ENCODE results near the gene NGF. TPM values are rescaled to one million over a fixed set of nuclear protein-coding genes. Genes with fewer than 3 reads are reported as not detected.

NGF gene
- total RNA-seq, 1 donor from 2014 or later, result under 0.01 TPM

GRCh38 chr1:115336741-115337140 is 1.3 kb downstream of the NGF start:
- no peak for DNase-seq (ENCODE audit: low read depth in 2 of 2)

DNA sequence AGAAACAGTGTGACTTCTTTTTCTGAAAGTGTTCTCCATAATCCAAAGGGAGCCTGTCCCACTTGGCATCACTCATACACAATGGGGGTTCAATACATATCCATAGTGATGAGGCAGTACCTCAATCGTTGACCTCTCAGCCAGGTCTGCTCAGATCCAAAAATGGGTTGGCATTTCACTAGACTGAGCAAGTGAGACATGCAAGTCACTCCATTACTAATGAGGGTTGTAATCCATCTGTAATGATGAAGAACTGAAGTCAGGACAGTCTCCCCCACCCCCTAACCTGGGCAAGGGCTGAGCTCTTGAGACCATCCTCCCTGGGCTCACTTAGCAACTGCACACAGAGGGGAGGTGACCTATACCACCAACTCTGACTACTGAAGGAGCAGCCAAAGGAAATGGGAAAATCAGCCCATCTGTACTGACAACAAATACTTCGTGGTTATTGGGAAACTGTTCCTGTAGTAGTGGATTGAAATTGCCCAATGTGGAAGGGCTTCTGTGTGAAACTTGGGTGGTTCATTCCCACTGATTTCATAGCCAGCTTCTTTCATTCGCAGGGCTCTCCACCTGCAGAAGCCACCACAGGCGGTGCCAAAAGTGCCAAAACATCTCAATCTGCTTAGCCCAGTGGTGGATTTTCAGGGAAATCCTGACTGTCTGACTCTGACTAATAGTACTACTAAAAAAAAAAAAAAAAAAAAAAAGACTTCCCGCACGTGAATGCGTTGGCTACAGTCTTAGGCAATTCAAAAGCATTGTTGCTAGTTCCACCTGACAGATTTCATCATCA is 5.0 kb downstream of the NGF start:
- peak; percentile 36 to 53 for DNase-seq (ENCODE audit: low read depth in 2 of 2)

GRCh38 chr1:115331558-115332331 is 6.3 kb downstream of the NGF start:
- DNase-seq (ENCODE audit: low read depth in 2 of 2), result no peak

- peak in 1 of 2 donors; percentile 28 for DNase-seq (ENCODE audit: low read depth in 2 of 2)
Observed at GRCh38 chr1:115330480-115331013, 7.5 kb downstream of the NGF start.

DNA sequence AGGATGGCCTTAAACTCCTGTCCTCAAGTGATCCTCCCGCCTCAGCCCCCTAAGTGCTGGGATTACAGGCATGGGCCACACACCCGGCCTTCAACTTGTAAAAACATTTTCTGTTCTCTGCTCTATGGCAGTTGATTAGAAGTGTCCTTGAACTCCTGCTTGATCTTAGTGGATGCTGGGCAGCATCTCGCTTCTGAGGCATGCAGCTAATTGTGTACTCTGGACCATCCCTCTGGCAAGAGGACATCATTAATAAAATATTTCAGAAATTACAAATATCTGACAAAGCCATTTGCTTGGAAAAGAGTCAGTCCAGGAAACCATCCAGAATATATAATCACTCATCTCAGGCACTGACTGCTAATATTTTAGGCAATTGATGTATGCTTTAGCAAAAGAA is 8.1 kb downstream of the NGF start:
- no peak for DNase-seq (ENCODE audit: low read depth in 2 of 2)

DNA sequence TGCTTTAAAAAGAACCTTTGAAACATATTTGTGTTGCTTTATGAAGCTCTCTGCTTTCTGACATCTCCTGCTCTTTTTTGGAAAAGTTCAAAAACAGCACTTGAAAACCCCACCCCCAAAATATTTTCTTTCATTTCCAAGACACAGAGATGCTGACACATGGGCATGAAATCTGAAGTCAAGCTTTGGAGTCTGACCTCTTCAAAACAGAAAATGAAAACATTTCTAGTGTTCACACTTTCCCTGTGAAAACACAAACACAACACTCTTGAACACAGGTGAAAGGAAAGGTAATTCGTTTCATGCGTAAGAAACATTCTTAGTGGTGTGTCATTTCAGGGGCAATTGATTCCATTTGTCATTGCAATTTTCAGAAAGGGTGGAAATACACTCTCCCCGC is 10.8 kb downstream of the NGF start:
- no peak for DNase-seq (ENCODE audit: low read depth in 2 of 2)

GRCh38 chr1:115326419-115326818 is 11.6 kb downstream of the NGF start:
- no peak for DNase-seq (ENCODE audit: low read depth in 2 of 2)

DNA sequence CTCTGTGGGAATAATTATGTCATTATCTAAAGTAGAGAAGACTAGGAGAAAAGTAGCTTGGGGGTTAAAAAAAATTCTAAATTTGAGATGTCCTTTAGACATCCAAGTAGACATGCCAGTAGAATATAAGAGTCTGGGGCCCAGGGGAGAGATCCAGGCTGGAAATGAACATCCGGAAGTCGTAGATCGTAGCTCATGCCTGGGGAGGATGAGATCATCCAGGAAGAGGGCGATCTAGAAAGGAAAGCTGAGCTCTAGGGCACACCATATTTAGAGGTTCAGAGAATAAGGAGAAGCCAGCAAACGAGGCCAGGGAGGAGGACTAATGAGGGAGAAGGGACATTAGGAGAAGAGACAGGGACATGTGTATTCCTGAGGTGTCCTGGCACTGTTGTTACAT is 12.2 kb downstream of the NGF start:
- DNase-seq (ENCODE audit: low read depth in 2 of 2), result peak; percentile 43 to 66

DNA sequence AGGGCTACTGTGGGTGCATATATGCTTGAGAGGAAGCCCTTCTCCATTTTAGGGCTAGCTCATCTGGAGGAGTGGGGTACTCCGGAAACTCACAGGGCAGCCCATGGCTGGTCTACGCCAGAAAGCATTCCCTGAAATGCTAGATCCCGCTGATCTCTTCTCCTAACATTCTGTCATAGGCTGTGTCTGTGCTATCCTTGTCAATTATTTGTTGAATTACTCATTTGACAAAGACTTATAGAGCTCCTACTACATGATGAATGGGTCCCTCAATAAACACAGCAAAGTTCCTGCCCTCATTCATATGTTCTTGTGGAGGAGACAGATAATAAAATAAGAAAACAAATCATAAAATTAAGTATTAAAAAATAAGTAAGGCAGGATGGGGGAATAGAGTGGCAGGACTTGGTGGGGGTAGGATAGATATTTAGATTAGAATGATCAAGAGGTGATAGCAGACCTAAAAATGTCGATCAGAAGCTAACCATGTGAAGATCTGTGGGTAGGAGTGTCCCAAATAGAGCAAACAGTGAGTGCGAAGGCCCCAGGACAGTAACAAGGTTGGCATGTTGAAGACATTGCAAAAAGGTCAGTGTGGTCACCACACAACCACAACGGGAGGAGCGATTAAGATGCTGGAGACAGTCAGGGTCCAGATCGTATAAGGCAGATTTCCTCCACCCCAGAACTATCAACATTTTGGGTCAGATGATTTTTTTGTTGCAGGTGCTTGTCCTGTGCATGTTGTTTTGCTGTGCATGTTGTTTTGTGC is 13.2 kb downstream of the NGF start:
- no peak for DNase-seq (ENCODE audit: low read depth in 2 of 2)

GRCh38 chr1:115323366-115324004 is 14.6 kb downstream of the NGF start:
- DNase-seq (ENCODE audit: low read depth in 2 of 2), result peak in 1 of 2 donors; percentile 18

GRCh38 chr1:115322631-115323030 is 15.4 kb downstream of the NGF start:
- no peak for DNase-seq (ENCODE audit: low read depth in 2 of 2)

DNA sequence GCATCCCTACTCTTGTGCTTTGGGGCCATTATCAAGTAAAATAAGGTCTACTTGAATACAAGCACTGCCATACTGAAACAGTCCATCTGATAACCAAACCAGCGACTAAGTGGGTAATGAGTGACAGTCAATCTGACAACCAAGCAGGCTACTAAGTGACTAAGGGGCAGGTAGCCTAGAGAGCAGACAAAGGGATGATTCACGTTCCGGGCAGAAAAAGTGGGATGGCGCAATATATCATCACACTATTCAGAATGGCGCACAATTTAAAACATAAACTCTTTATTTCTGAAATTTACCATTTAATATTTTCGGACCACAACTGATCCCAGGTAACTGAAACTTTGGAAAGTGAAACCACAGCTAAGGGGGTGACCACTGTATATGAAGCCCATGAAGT is 17.7 kb downstream of the NGF start:
- DNase-seq (ENCODE audit: low read depth in 2 of 2), result no peak

GRCh38 chr1:115319706-115320105 is 18.3 kb downstream of the NGF start:
- no peak for DNase-seq (ENCODE audit: low read depth in 2 of 2)

- DNase-seq (ENCODE audit: low read depth in 2 of 2), result peak in 1 of 2 donors; percentile 82
Observed at GRCh38 chr1:115317101-115318012, 20.7 kb downstream of the NGF start.

- DNase-seq (ENCODE audit: low read depth in 2 of 2), result peak; percentile 29 to 68
Observed at GRCh38 chr1:115314765-115315164, 23.3 kb downstream of the NGF start.

GRCh38 chr1:115314092-115314491 is 24.0 kb downstream of the NGF start:
- no peak for DNase-seq (ENCODE audit: low read depth in 2 of 2)

DNA sequence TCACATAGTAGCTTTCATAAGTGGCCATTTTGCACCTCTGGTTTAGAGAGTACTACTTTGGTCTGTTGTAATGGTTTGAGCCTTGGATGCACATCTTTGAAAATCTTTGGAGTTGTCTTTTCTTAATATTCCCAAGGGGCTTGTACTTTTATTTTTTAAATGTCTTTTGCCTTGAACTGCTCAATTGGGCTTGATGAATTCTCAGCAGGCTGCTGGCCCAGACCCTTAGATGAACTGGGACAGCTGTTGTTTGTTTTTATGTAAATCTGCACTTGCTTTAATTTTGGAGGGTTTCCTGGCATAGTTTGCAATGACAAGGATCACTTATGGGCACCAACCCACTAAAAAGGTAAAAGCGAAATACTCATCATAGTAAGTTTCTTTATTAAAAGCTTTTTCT is 24.9 kb downstream of the NGF start:
- no peak for DNase-seq (ENCODE audit: low read depth in 2 of 2)

DNA sequence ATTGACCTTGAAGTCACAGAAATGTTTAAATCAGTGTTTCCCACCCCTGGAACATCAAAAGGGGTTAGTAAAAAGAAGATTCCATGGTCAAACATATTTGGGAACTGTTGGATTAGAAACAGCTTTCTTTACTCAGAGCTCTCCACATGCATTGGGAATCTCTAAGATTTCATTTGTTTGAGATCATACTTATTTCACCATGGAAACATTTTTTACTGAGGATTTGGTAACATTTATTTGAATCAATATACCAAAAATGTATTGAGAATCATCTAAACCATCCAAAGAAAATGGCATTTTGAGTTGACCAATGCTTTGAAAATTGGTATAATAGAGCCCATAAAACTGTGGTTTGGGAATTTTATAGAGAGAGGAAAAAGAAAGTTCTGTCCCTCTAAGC is 25.3 kb downstream of the NGF start:
- no peak for DNase-seq (ENCODE audit: low read depth in 2 of 2)

- DNase-seq (ENCODE audit: low read depth in 2 of 2), result no peak
Observed at GRCh38 chr1:115311474-115311989, 26.5 kb downstream of the NGF start.
